ENCODE measurements around the gene PDE11A. TPM values are rescaled to one million over a fixed set of nuclear protein-coding genes. Genes with fewer than 3 reads are reported as not detected.
A peak's percentile ranks its signal among the peaks of the same experiment; 100 is the strongest.
"Not testable (repeated sequence)": the region's sequence is repeated elsewhere in the genome, so short reads cannot be mapped to it uniquely, and the experiment has no call there.

PDE11A gene
- total RNA-seq, 1 experiment from 2014 or later: 0.29 TPM

DNA sequence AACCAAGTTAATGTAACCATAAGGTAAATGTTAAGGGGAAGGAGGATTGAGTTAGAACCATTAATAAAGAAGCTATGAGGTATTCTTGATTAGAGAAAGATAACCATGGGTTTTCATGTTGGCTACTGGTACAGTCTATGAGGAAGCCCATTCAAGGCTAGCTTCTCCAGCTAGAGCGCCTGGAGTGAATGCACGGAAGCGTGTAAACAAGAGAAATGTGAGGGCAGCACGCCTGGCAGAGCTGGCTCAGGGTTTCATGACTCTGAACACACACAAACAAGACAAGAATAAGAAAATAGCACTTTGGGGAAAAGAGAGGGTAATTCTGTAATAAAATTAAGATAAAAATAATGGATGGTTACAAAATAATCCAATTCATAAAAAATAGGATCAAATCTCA, 255.3 kb downstream of the PDE11A start:
- DNase-seq (ENCODE audit: low read depth): no peak

GRCh38 chr2:177816766-177817165, 255.8 kb downstream of the PDE11A start:
- no peak for DNase-seq (ENCODE audit: low read depth)

DNA sequence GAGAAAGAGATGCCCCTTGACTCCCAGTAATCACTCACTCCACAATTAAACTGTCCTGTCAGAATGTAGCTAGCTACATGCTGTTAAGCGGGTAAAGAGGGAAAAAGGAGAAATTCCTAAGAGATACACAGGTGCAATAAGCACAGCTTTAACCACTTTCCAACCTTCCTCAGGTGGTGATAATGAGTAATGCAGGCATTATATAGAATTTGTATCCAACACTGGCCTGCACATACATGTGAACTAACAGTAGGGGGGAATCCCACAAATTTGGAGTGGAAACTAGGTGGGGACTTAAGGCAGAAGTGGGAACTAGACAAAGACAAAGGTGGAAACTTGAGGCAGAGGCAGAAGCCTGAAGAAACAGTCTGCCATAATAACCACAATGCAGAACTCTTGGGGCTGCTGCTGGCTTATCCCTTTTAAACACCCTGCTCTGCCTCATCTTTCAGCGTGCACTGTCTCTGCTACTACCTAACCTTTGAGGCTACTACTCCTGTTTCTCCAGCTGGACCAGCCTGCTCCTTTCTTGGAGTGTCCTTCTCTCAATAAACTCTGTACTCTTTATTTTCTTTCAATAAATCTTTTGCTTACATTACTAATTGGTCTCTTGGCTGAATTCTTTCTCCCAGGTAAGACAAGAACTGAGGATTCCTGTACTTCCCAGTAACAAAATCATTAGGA, 259.7 kb downstream of the PDE11A start:
- DNase-seq (ENCODE audit: low read depth): no peak

DNA sequence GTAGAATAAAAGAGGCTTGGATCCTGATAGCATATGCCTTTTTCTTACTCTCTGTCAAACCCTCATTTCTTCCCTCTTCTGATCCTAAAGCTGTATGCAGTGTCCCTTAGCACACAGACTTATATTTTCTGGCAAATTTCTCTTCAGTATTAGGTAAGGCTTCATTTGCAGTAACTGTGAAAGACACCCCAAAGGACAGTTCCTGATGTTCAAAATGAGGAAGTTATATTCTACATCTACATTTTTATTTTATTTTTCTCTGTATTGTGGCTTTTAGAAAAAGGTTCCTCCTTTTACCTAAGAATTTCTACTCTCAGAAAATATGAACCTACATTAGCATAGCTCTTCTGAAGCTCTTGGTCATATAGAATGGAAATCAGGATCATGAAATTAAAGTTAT, 261.7 kb downstream of the PDE11A start:
- DNase-seq (ENCODE audit: low read depth): no peak

DNA sequence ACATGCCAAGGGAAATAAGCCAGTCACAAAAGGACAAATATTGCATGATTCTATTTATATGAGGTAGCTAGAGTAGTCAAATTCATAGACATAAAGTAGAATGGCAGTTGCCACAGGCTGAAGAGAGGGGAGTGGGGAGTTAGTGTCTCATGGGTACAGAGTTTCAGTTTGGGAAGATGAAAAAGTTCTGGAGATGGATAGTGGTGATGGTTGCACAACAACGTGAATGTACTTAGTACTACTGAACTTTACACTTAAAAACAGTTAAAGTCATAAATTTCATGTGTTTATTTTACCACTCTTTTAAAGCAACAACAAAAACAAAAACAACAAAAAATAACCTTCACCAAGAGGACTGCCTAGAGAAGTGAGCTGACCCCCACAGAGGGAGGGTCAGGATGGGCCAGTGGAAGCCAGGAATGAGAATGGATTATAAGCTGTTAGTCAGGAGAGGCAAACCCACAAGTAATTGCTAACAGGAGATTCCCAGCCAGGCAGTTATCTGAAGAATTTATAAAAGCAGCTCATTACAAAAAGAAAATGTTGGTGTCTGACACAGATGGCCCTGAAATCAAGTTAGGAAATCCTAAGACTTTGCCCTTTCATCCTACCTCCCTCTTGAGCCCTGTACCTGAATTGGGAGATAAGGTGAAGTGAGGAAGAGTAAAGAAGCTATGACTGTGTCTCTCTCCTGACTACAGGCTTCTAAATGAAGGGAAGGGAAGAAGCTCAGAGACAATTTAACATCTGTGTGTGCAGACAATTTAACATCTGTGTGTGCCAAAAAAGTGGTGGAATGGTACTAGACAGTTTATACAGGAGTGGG, 263.4 kb downstream of the PDE11A start:
- DNase-seq (ENCODE audit: low read depth): no peak

DNA sequence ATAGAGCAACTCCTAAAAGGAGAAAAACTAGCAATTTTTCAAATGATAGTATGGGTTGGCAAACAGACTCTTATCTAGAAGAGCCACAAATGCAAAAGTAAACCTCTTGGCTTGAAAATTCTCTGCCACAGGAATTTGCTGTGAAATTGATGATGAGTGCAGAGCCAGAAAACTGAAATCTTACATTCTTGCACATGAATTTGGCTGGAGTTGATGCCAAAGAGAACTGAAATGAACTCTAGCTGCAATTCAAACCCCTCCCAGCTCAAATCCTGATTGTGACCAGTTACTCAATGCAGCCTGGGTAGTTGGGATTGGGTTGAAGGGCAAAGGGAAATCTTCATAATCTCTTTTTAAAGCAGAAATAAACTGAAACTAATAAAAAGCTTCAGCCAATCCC, 266.6 kb downstream of the PDE11A start:
- no peak for DNase-seq (ENCODE audit: low read depth)

DNA sequence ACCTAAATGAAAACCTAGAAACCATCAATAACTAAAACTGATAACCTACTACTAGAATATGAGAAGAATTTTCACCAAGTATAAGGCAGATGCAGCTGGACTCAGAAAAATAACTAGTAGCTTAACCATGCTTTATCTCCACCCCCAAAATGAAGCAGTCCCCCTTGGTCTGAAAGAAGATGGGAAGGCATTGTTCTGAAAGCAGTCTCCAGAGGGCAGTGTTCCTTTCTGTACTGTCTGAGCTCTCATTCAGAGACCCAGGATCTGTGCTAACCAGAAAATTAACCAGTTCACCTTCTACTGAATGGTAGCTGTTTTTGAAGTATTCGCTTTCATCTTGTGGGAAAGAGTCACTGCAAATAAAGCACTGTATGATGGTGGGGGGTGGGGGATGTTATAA, 273.0 kb downstream of the PDE11A start:
- DNase-seq (ENCODE audit: low read depth): no peak

GRCh38 chr2:177797808-177798207, 274.8 kb downstream of the PDE11A start:
- DNase-seq (ENCODE audit: low read depth): no peak

DNA sequence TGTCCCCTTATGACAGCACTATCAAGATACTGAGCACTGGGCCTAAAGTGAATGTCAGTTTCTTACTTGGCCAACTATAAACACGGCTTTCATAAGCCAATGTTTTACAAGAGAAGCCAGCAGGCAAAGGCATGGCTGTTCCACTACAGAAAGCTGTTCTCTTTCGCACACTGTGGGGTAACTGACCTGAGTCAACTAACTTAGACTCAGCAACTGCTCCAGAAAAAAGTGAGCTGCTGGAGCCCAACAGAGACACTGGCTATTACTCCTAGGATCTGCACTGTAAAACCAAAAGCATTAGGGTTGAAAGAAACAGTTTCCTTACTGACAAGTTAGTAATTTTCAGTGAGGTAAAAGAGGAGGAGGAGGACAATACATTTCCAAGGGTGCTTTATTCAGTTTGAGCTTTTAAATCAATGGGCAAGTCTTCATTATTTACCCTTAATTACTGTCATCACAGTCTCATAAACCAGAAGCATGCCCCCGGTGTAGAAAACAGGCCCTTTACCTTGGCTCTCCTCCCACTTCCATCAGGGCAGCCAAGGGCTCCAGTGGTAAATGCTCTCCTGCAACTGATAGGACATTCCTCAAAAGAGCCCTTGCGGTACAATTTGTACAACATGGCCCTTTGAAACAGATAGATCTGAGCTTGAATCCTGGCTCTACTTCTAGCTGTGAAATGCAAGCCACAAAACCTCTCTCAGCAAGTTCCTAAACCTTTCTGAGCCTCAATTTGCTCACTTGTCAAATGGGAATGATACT, 275.7 kb downstream of the PDE11A start:
- no peak for DNase-seq (ENCODE audit: low read depth)

GRCh38 chr2:177796011-177796410, 276.6 kb downstream of the PDE11A start:
- no peak for DNase-seq (ENCODE audit: low read depth)

- not testable (repeated sequence) for DNase-seq (ENCODE audit: low read depth)
These were observed 287.4 kb downstream of the PDE11A start for GRCh38 chr2:177785143-177785542.

DNA sequence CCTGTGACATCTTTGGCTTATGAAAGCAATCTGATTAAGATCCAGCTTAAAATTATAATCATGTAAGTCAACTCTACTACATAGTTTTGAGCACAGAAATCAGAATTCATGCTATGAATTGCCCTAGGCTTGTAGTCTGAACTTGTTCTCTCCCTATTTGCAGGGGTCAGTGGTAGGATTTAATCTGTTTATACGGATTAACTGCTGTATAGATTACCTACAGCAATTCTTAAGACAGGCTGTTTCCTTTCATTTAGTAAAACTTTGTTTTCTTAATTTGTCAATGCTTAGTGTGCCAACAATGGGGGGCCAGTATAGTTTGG, 287.9 kb downstream of the PDE11A start:
- DNase-seq (ENCODE audit: low read depth): no peak

GRCh38 chr2:177783835-177784744, 288.5 kb downstream of the PDE11A start:
- DNase-seq (ENCODE audit: low read depth): peak; percentile 50

DNA sequence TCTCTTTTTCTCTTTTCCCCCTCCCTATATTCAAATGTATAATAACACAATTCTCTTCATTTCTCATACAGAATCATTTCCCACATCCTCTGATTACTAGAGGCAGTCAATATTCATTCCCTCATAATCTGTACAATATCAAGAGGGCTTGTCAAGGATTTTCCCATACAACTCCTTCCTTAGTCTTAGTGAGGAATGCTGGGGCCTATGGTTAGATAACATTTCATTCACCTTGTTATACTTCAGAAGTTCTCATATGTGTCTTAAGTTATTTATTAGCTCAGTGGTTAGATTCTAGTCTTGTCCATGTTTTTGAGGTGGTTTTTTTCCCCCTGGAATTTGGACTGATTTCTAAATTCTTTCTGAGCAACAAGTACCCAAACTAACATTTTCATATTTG, 289.5 kb downstream of the PDE11A start:
- DNase-seq (ENCODE audit: low read depth): no peak

- no peak for DNase-seq (ENCODE audit: low read depth)
These were observed 290.0 kb downstream of the PDE11A start for GRCh38 chr2:177782613-177783012.

DNA sequence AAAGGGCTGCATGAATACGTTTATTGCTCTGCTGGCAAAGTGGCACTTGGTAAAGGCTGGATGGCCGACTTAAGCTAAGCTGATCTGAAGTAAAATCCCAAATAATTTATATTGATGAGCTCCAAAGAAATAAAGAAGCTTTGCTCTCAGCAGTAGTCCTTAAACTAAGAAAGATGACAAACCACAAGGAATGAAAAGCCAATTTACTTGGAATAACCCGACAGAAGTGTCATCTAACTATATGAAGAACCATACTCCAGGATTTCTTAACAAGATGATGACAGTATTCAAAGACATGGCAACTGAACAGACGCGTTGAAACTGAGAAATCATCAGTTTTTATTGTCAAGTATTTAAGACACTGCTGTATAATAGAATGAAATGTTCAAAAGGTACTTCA, 294.1 kb downstream of the PDE11A start:
- DNase-seq (ENCODE audit: low read depth): no peak

DNA sequence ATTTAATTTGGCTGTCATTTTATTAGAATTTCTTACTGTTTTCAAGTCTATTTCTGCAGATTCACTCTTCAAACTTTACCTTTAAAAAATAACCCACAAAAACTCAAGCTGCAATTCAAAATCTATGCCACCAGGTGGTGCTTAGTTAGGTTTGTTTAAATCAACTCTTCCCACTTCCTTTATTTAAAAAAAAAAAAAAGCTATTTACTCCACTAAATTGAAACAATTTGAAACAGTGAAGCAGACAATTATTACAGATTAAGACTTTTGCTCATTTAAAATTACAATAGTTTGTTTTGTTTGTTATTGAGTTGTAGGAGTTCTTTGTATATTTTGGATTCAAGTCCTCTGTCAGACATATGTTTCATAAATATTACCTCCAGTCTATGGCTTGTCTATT, 300.0 kb downstream of the PDE11A start:
- DNase-seq (ENCODE audit: low read depth): peak; percentile 14

GRCh38 chr2:177771191-177771590, 301.4 kb downstream of the PDE11A start:
- DNase-seq (ENCODE audit: low read depth): peak; percentile 42

DNA sequence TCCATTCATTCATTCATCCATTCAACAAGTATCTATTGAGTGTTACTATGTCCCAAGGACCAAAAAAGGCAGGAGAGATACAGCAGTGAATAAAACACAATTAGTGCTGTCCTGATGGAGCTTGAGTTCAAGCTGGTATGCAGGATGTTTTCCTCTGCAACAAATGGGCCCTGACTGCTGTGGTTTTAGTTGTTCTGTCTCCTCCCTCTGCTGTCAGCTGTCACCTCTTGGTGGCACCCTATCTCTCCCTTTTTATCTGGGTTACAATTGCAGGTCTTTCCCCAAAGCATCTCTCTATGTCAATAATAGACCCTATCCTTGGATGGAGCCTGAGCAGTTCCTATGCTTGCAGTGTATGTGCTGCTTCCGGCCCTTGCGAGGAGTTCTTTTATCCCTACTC, 304.8 kb downstream of the PDE11A start:
- no peak for DNase-seq (ENCODE audit: low read depth)

- DNase-seq (ENCODE audit: low read depth): no peak
These were observed 306.9 kb downstream of the PDE11A start for GRCh38 chr2:177765698-177766097.

- DNase-seq (ENCODE audit: low read depth): peak; percentile 65
These were observed 308.9 kb downstream of the PDE11A start for GRCh38 chr2:177763531-177764265.

Data from Daoy (cell line).